Mesendoderm (in vitro differentiated cells): ENCODE measurements around the gene BARHL2.

Experiments
- DNase-seq: peaks from one replicate; pipeline ENCODE4 v3.0.0; 2013
- H2AK5ac ChIP-seq: 2 replicates; pipeline ENCODE4 v1.6.1; 2013; ENCODE audit warnings: low read length, inconsistent platforms
- H2BK120ac ChIP-seq: 2 replicates; pipeline ENCODE4 v1.6.1; 2013; ENCODE audit warnings: low read depth, mild to moderate bottlenecking, low read length, moderate library complexity, mixed read lengths
- H2BK15ac ChIP-seq: replicated peaks from 2 replicates; pipeline ENCODE4 v1.6.1; 2013; ENCODE audit warnings: low read depth, mild to moderate bottlenecking, moderate library complexity
- H2BK5ac ChIP-seq: 2 replicates; pipeline ENCODE4 v1.6.1; 2013; ENCODE audit warnings: low read length, inconsistent platforms
- H3K18ac ChIP-seq: 2 replicates; pipeline ENCODE4 v1.6.1; 2013; ENCODE audit warnings: mild to moderate bottlenecking, low read length, mixed read lengths
- H3K23ac ChIP-seq: one replicate; pipeline ENCODE4 v1.6.1; 2013; ENCODE audit warnings: low read length
- H3K27ac ChIP-seq: 2 replicates; pipeline ENCODE4 v1.5.1; 2013; ENCODE audit warnings: low read depth, mild to moderate bottlenecking, inconsistent platforms, low read length, moderate library complexity
- H3K27me3 ChIP-seq: 2 replicates; pipeline ENCODE4 v1.6.1; 2013; ENCODE audit warnings: low read length, control low read depth, mild to moderate bottlenecking, inconsistent platforms; ENCODE audit not compliant: insufficient read depth, poor library complexity
- H3K36me3 ChIP-seq: 2 replicates; pipeline ENCODE4 v1.6.1; 2013; ENCODE audit warnings: low read length, inconsistent platforms; ENCODE audit not compliant: control insufficient read depth, insufficient read depth
- H3K4ac ChIP-seq: one replicate; pipeline ENCODE4 v1.6.1; 2013; ENCODE audit warnings: low read depth, mild to moderate bottlenecking, low read length, moderate library complexity
- H3K4me1 ChIP-seq: 2 replicates; pipeline ENCODE4 v1.6.1; 2013; ENCODE audit warnings: low read depth, low read length, inconsistent platforms; ENCODE audit not compliant: control insufficient read depth
- H3K4me2 ChIP-seq: 2 replicates; pipeline ENCODE4 v1.6.1; 2013; ENCODE audit warnings: low read length
- H3K4me3 ChIP-seq: 2 replicates; pipeline ENCODE4 v1.5.1; 2013; ENCODE audit warnings: mild to moderate bottlenecking, low read length
- H3K56ac ChIP-seq: one replicate; pipeline ENCODE4 v1.6.1; 2013; ENCODE audit warnings: low read length
- H3K79me1 ChIP-seq: 2 replicates; pipeline ENCODE4 v1.6.1; 2013; ENCODE audit warnings: low read length, inconsistent platforms
- H3K79me2 ChIP-seq: 2 replicates; pipeline ENCODE4 v1.6.1; 2013; ENCODE audit warnings: mild to moderate bottlenecking, low read length; ENCODE audit not compliant: control insufficient read depth, insufficient read depth
- H3K9ac ChIP-seq: 2 replicates; pipeline ENCODE4 v1.6.1; 2013; ENCODE audit warnings: low read length, inconsistent platforms
- H4K5ac ChIP-seq: one replicate; pipeline ENCODE4 v1.6.1; 2013; ENCODE audit warnings: low read length
- H4K8ac ChIP-seq: one replicate; pipeline ENCODE4 v1.6.1; 2013; ENCODE audit warnings: low read depth, mild to moderate bottlenecking, control low read depth, low read length, moderate library complexity
- WGBS: extraction: QIAGEN DNeasy Blood & Tissue Kit; methylation state at CpG from one replicate; pipeline ENCODE4 v1.1.7; 2013; ENCODE audit warnings: low lambda C conversion rate, missing lambda C conversion rate; ENCODE audit not compliant: insufficient coverage; ENCODE audit errors: extremely low coverage; 5-methylcytosine and 5-hydroxymethylcytosine counted together

BARHL2 gene

DNA sequence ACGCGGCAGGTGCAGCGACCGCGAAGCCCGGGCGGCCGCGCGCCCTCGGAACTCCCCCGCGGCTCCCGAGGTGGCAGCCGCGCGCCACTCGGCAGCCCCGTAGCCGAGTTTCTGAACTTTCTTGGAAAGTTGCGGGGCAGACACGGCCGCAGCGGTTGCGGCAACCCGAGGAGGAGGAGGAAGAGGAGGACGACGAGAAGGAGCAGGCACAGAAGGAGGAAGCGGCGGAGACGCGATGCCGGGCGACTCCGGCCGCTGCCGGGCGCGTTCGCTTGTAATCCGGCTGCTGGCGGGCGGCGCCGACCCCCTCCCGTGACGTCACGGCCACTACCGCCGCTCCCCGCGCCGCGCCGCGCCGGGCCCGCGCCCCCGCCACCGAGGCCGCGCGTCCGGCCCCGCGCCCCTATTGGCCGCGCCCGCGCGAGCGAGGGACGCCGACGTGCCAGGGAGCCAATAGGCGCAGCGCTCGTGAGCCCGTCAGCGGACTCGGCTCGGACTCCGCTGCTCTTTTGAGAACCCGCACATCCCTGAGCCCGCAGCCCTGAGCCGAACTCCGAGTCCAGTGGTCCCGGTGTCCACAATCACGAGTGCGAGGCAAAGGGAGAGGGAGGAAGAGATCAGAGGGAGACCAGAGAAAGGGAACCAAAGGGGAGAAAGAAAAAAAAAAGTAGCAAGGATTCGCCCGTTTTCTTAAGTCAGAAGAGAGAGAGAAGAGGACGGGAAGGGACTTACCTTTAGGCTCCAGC, 736 bp upstream of the BARHL2 start:
- peak; percentile 73 for DNase-seq
- WGBS: no CpG with 5 or more reads among the region's 94 CpGs

DNA sequence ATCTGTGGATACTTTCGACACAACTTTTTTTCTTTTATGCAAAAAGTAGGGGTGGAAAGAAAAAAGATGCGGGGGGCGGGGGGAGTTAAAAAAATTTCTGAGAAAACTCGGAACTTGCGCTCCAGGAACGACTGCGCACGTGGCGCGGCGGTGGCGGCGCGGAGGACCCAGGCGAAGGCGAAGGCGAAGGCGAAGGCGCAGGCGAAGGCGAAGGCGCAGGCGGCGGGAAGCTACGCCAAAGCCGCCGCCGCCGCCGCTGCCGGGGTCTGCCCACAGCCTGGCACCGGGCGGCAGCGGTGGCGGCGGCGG, 208 bp upstream of the BARHL2 start:
- Histone ChIP-seq H4K8ac (no peak overlapping the region), H3K4me1 (peaks cover 2% of the 10 kb centered on the region), H3K27ac (no peak overlapping the region), H3K4me3 (no peak overlapping the region), H2BK120ac (no peak overlapping the region), H3K27me3 (peaks cover 78% of the 10 kb centered on the region), H3K23ac (no peak overlapping the region), H3K4me2 (no peak overlapping the region), H2AK5ac (no peak overlapping the region), H2BK5ac (no peak overlapping the region), H2BK15ac (no peak overlapping the region), H3K9ac (no peak overlapping the region), H3K79me1 (no peaks in the 10 kb centered on the region), H3K4ac (no peak overlapping the region), H3K36me3 (no peaks in the 10 kb centered on the region), H3K56ac (no peak overlapping the region), H4K5ac (no peak overlapping the region), H3K18ac (no peak overlapping the region), H3K79me2 (no peaks in the 10 kb centered on the region)
- WGBS: no CpG with 5 or more reads among the region's 37 CpGs
- no peak for DNase-seq

More for the DNA sequence above, 736 bp upstream of the BARHL2 start:
- no peak overlapping the region for H3K18ac ChIP-seq
- no peak overlapping the region for H4K8ac ChIP-seq
- no peak overlapping the region for H2BK120ac ChIP-seq
- H3K79me1 ChIP-seq: no peaks in the 10 kb centered on the region
- no peaks in the 10 kb centered on the region for H3K36me3 ChIP-seq
- H3K4ac ChIP-seq: no peak overlapping the region
- H3K4me2 ChIP-seq: peak overlapping the region; percentile 96
- peak overlapping the region; percentile 15 for H3K9ac ChIP-seq
- H2BK5ac ChIP-seq: no peak overlapping the region
- no peak overlapping the region for H3K23ac ChIP-seq
- H4K5ac ChIP-seq: no peak overlapping the region
- H3K4me1 ChIP-seq: peaks cover 2% of the 10 kb centered on the region
- H2BK15ac ChIP-seq: no peak overlapping the region
- no peak overlapping the region for H3K56ac ChIP-seq
- H3K27ac ChIP-seq: no peak overlapping the region
- H3K79me2 ChIP-seq: no peaks in the 10 kb centered on the region
- H3K27me3 ChIP-seq: peaks cover 78% of the 10 kb centered on the region
- H3K4me3 ChIP-seq: peak overlapping the region; percentile 43
- H2AK5ac ChIP-seq: no peak overlapping the region

DNA sequence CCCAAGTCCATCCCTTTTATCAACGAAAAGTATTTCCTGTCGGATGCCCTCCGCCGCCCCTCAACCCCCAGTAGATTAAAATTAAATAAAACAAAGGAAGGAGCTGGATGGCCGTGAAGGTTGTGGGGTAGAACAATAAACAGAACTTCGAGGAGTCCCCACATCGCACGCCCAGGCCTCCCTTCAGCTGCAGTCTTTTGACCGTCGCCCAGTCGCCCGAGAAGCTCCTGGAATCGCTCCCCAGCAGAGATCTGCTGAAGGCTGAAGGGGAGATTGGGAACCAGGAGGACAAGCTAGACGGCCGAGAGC, 905 bp downstream of the BARHL2 start:
- Histone ChIP-seq H3K18ac (no peak overlapping the region), H3K23ac (no peak overlapping the region), H3K4ac (no peak overlapping the region), H3K4me2 (peak overlapping the region; percentile 4), H3K4me3 (no peak overlapping the region), H4K5ac (no peak overlapping the region), H4K8ac (no peak overlapping the region), H3K79me2 (no peaks in the 10 kb centered on the region), H2BK15ac (no peak overlapping the region), H2BK120ac (no peak overlapping the region), H2BK5ac (no peak overlapping the region), H3K79me1 (no peaks in the 10 kb centered on the region), H3K56ac (no peak overlapping the region), H3K36me3 (no peaks in the 10 kb centered on the region), H3K27ac (no peak overlapping the region), H3K9ac (no peak overlapping the region), H2AK5ac (no peak overlapping the region), H3K4me1 (peaks cover 2% of the 10 kb centered on the region), H3K27me3 (peaks cover 80% of the 10 kb centered on the region)
- WGBS: no CpG with 5 or more reads among the region's 15 CpGs
- DNase-seq: no peak

- Histone ChIP-seq H2BK120ac (no peak overlapping the region), H3K4me3 (no peak overlapping the region), H3K56ac (no peak overlapping the region), H2BK15ac (no peak overlapping the region), H3K4me1 (peaks cover 2% of the 10 kb centered on the region), H3K4ac (no peak overlapping the region), H3K36me3 (no peaks in the 10 kb centered on the region), H3K27me3 (peaks cover 84% of the 10 kb centered on the region), H2BK5ac (no peak overlapping the region), H3K79me1 (no peaks in the 10 kb centered on the region), H3K23ac (no peak overlapping the region), H4K5ac (no peak overlapping the region), H3K18ac (no peak overlapping the region), H4K8ac (no peak overlapping the region), H3K27ac (no peak overlapping the region), H2AK5ac (no peak overlapping the region), H3K79me2 (no peaks in the 10 kb centered on the region), H3K4me2 (no peak overlapping the region), H3K9ac (no peak overlapping the region)
- no CpG with 5 or more reads among the region's 5 CpGs for WGBS
- no peak for DNase-seq
Observed at GRCh38 chr1:90715309-90715708, 1.8 kb downstream of the BARHL2 start.

- H3K23ac ChIP-seq: no peak overlapping the region
- no peak overlapping the region for H4K5ac ChIP-seq
- no peak overlapping the region for H3K18ac ChIP-seq
- H3K4me1 ChIP-seq: peaks cover 2% of the 10 kb centered on the region
- H2AK5ac ChIP-seq: no peak overlapping the region
- no peaks in the 10 kb centered on the region for H3K36me3 ChIP-seq
- H4K8ac ChIP-seq: no peak overlapping the region
- no peak overlapping the region for H2BK15ac ChIP-seq
- H3K27ac ChIP-seq: no peak overlapping the region
- no peak overlapping the region for H3K4ac ChIP-seq
- H3K4me3 ChIP-seq: no peak overlapping the region
- H3K27me3 ChIP-seq: peaks cover 84% of the 10 kb centered on the region
- H3K4me2 ChIP-seq: no peak overlapping the region
- H2BK120ac ChIP-seq: no peak overlapping the region
- H3K79me1 ChIP-seq: no peaks in the 10 kb centered on the region
- WGBS: no CpG with 5 or more reads among the region's 14 CpGs
- H3K56ac ChIP-seq: no peak overlapping the region
- H3K79me2 ChIP-seq: no peaks in the 10 kb centered on the region
- no peak for DNase-seq
- no peak overlapping the region for H2BK5ac ChIP-seq
- H3K9ac ChIP-seq: no peak overlapping the region
Observed at GRCh38 chr1:90714521-90714951, 2.6 kb downstream of the BARHL2 start.
